H1 (cell line): ENCODE data around the gene HLA-A. TPM values are rescaled to one million over a fixed set of nuclear protein-coding genes. Genes with fewer than 3 reads are reported as not detected.

Experiments used
- CTBP2 ChIP-seq: IDR thresholded peaks from 2 replicates; pipeline ENCODE4 v1.7.0; 2011; ENCODE audit warnings: borderline replicate concordance, mild to moderate bottlenecking, moderate library complexity, mixed read lengths, low read length; ENCODE audit not compliant: insufficient read depth, insufficient read length
- E2F6 ChIP-seq: IDR thresholded peaks from 2 replicates; pipeline ENCODE4 v1.6.1; 2012; ENCODE audit warnings: inconsistent platforms
- FOSL1 ChIP-seq: IDR thresholded peaks from 2 replicates; pipeline ENCODE4 v1.6.1; 2011; ENCODE audit warnings: mild to moderate bottlenecking, low read depth, low read length, moderate library complexity; ENCODE audit not compliant: insufficient read depth
- HDAC2 ChIP-seq, 2 experiments: fragments of 300-600 bp in 1 of 2; sonication (generic) in 1 of 2; IDR thresholded peaks; 2 replicates each; pipeline ENCODE4 v1.6.1; 2011 to 2012; ENCODE audit warnings: low read depth in 2 of 2, low read length in 2 of 2, mild to moderate bottlenecking in 2 of 2, moderate library complexity in 2 of 2, borderline replicate concordance in 1 of 2, inconsistent platforms in 1 of 2
- KDM1A ChIP-seq: fragments of 200-600, 300-600 bp; sonication (generic); IDR thresholded peaks from 2 replicates; pipeline ENCODE4 v1.7.1; 2016; ENCODE audit warnings: mild to moderate bottlenecking, low read length, borderline replicate concordance
- POLR2A ChIP-seq, 2 experiments: IDR thresholded peaks; 1 replicate in 1 of 2; 2 replicates in 1 of 2; pipeline ENCODE4 v1.6.1; 2011; ENCODE audit warnings: low read depth in 2 of 2, low read length in 2 of 2, mild to moderate bottlenecking in 2 of 2; ENCODE audit errors: control extremely low read depth in 1 of 2
- POLR2AphosphoS5 ChIP-seq: IDR thresholded peaks from 2 replicates; pipeline ENCODE4 v1.6.1; 2011; ENCODE audit warnings: low read depth, low read length
- SUZ12 ChIP-seq: fragments of 200-600 bp; sonication (generic); IDR thresholded peaks from 2 replicates; pipeline ENCODE4 v1.6.1; 2012; ENCODE audit warnings: mild to moderate bottlenecking, inconsistent platforms, low read length, moderate library complexity, mixed read lengths
- TAF1 ChIP-seq: IDR thresholded peaks from 2 replicates; pipeline ENCODE4 v1.6.1; 2011; ENCODE audit warnings: mild to moderate bottlenecking, low read depth, low read length
- polyA plus RNA-seq, 7 experiments: library from polyadenylated mRNA; depleted of rRNA in 3 of 7; stranded (reverse) in 5 of 7; unstranded in 2 of 7; fragments of >200 nt in 5 of 7; fragments of 200-250 nt in 2 of 7; gene quantifications; 1 replicate in 5 of 7; 2 replicates in 1 of 7; 4 replicates in 1 of 7; pipeline versions ENCODE4 v1.2.1 to v1.2.3, GENCODE V29; 2011 to 2013; ENCODE audit warnings: missing spikeins in 2 of 7, mixed read lengths in 2 of 7
- total RNA-seq: library from RNA; stranded (reverse); fragmentation: NEBNext Ultra II Directional; extraction: Animal tissue kit (Norgen Biotek cat#: 25700); gene quantifications from 2 replicates; pipeline ENCODE4 v1.2.1, GENCODE V29; 2021
- TF ChIP-seq, protein P1 (sequence below): fragments of 300-600 bp; sonication (generic); IDR thresholded peaks from 2 replicates; pipeline ENCODE4 v1.7.1; 2012; ENCODE audit warnings: low read length, moderate library complexity, mild to moderate bottlenecking, inconsistent platforms; ENCODE audit not compliant: insufficient replicate concordance
- TF ChIP-seq, protein P2 (sequence below): IDR thresholded peaks from 2 replicates; pipeline ENCODE4 v1.6.1; 2012; ENCODE audit warnings: inconsistent platforms

Gene HLA-A
- total and polyA plus RNA-seq, 2 of the 8 experiments (the other 6 are each of a cell fraction or from before 2014, with no cell fraction given) = 221 to 474 TPM

- TF ChIP-seq, protein P1, sequence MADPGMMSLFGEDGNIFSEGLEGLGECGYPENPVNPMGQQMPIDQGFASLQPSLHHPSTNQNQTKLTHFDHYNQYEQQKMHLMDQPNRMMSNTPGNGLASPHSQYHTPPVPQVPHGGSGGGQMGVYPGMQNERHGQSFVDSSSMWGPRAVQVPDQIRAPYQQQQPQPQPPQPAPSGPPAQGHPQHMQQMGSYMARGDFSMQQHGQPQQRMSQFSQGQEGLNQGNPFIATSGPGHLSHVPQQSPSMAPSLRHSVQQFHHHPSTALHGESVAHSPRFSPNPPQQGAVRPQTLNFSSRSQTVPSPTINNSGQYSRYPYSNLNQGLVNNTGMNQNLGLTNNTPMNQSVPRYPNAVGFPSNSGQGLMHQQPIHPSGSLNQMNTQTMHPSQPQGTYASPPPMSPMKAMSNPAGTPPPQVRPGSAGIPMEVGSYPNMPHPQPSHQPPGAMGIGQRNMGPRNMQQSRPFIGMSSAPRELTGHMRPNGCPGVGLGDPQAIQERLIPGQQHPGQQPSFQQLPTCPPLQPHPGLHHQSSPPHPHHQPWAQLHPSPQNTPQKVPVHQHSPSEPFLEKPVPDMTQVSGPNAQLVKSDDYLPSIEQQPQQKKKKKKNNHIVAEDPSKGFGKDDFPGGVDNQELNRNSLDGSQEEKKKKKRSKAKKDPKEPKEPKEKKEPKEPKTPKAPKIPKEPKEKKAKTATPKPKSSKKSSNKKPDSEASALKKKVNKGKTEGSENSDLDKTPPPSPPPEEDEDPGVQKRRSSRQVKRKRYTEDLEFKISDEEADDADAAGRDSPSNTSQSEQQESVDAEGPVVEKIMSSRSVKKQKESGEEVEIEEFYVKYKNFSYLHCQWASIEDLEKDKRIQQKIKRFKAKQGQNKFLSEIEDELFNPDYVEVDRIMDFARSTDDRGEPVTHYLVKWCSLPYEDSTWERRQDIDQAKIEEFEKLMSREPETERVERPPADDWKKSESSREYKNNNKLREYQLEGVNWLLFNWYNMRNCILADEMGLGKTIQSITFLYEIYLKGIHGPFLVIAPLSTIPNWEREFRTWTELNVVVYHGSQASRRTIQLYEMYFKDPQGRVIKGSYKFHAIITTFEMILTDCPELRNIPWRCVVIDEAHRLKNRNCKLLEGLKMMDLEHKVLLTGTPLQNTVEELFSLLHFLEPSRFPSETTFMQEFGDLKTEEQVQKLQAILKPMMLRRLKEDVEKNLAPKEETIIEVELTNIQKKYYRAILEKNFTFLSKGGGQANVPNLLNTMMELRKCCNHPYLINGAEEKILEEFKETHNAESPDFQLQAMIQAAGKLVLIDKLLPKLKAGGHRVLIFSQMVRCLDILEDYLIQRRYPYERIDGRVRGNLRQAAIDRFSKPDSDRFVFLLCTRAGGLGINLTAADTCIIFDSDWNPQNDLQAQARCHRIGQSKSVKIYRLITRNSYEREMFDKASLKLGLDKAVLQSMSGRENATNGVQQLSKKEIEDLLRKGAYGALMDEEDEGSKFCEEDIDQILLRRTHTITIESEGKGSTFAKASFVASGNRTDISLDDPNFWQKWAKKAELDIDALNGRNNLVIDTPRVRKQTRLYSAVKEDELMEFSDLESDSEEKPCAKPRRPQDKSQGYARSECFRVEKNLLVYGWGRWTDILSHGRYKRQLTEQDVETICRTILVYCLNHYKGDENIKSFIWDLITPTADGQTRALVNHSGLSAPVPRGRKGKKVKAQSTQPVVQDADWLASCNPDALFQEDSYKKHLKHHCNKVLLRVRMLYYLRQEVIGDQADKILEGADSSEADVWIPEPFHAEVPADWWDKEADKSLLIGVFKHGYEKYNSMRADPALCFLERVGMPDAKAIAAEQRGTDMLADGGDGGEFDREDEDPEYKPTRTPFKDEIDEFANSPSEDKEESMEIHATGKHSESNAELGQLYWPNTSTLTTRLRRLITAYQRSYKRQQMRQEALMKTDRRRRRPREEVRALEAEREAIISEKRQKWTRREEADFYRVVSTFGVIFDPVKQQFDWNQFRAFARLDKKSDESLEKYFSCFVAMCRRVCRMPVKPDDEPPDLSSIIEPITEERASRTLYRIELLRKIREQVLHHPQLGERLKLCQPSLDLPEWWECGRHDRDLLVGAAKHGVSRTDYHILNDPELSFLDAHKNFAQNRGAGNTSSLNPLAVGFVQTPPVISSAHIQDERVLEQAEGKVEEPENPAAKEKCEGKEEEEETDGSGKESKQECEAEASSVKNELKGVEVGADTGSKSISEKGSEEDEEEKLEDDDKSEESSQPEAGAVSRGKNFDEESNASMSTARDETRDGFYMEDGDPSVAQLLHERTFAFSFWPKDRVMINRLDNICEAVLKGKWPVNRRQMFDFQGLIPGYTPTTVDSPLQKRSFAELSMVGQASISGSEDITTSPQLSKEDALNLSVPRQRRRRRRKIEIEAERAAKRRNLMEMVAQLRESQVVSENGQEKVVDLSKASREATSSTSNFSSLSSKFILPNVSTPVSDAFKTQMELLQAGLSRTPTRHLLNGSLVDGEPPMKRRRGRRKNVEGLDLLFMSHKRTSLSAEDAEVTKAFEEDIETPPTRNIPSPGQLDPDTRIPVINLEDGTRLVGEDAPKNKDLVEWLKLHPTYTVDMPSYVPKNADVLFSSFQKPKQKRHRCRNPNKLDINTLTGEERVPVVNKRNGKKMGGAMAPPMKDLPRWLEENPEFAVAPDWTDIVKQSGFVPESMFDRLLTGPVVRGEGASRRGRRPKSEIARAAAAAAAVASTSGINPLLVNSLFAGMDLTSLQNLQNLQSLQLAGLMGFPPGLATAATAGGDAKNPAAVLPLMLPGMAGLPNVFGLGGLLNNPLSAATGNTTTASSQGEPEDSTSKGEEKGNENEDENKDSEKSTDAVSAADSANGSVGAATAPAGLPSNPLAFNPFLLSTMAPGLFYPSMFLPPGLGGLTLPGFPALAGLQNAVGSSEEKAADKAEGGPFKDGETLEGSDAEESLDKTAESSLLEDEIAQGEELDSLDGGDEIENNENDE = no peak
- TF ChIP-seq SUZ12 = no peak
- TF ChIP-seq POLR2AphosphoS5 = no peak
- TF ChIP-seq POLR2A (IDR thresholded peaks at IDR 0.05; ENCODE audit: control extremely low read depth in 1 of 2, low read depth in 2 of 2, low read length in 2 of 2) = no peak
- no peak for TF ChIP-seq TAF1
- no peak for TF ChIP-seq FOSL1
- no peak for TF ChIP-seq KDM1A
- TF ChIP-seq HDAC2 (IDR thresholded peaks at IDR 0.05; ENCODE audit: borderline replicate concordance in 1 of 2, low read depth in 2 of 2, low read length in 2 of 2) = no peak
- TF ChIP-seq E2F6 = no peak
- TF ChIP-seq, protein P2, sequence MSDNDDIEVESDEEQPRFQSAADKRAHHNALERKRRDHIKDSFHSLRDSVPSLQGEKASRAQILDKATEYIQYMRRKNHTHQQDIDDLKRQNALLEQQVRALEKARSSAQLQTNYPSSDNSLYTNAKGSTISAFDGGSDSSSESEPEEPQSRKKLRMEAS = no peak
- no peak for TF ChIP-seq CTBP2
These were observed 34.0 kb upstream of the HLA-A start (continued) for GRCh38 chr6:29908341-29908662.
